Chondrocyte (in vitro differentiated cells): ENCODE measurements around the gene RTN1. TPM values are rescaled to one million over a fixed set of nuclear protein-coding genes. Genes with fewer than 3 reads are reported as not detected.

ENCODE experiments used
- DNase-seq: peaks from one replicate; pipeline ENCODE4 v3.0.0; 2021; ENCODE audit warnings: mixed read lengths, low spot score
- H3K27ac Mint-ChIP-seq: one replicate; pipeline ENCODE4 v1.8.0; 2021; ENCODE audit warnings: mild to moderate bottlenecking, moderate library complexity, mixed read lengths; ENCODE audit not compliant: unreplicated experiment
- H3K27me3 Mint-ChIP-seq: 2 replicates; pipeline ENCODE4 v1.8.0; 2021; ENCODE audit warnings: low read depth, mixed read lengths
- H3K36me3 Mint-ChIP-seq: 2 replicates; pipeline ENCODE4 v1.8.0; 2021; ENCODE audit warnings: low read depth, mixed read lengths
- H3K4me1 Mint-ChIP-seq: 2 replicates; pipeline ENCODE4 v1.8.0; 2021; ENCODE audit warnings: low read depth, mild to moderate bottlenecking, mixed read lengths
- H3K4me3 Mint-ChIP-seq: one replicate; pipeline ENCODE4 v1.8.0; 2021; ENCODE audit warnings: mild to moderate bottlenecking, moderate library complexity, mixed read lengths; ENCODE audit not compliant: unreplicated experiment
- H3K9me3 Mint-ChIP-seq: 2 replicates; pipeline ENCODE4 v1.8.0; 2021; ENCODE audit warnings: low read depth, mixed read lengths
- CTCF ChIP-seq: fragments of 200-600 bp; sonication (generic); IDR thresholded peaks from 2 replicates; pipeline ENCODE4 v1.5.0; 2021; ENCODE audit warnings: antibody characterized with exemption, mild to moderate bottlenecking, moderate library complexity
- total RNA-seq: library from RNA; stranded (reverse); gene quantifications from 3 replicates; pipeline ENCODE4 v1.2.1, GENCODE V29; 2021

RTN1 gene
- total RNA-seq, 1 donor from 2014 or later: 0.32 TPM

DNA sequence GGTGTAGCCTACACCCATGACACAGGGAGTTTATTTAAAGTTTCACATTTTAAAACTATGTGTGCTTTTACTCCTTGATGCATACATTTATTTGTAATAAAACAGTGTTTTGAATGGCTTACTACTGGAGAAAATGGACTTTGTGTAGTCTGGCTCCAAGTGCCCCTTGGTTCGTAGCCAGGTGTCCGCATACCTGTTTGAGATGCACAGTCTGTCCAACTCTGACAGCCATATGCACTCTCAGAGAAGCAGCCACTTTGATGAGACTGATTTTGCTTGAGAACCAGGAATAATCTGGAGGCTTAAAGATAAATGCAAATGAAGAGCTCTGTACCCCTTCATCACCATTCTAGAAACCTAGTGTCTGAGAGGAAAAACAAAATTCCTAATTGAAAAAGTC lies 24.0 kb downstream of the RTN1 start:
- H3K27ac Mint-ChIP-seq: no peak overlapping the region
- no peak overlapping the region for H3K4me3 Mint-ChIP-seq
- DNase-seq: no peak
- H3K4me1 Mint-ChIP-seq: no peaks in the 10 kb centered on the region
- no peaks in the 10 kb centered on the region for H3K36me3 Mint-ChIP-seq
- TF ChIP-seq CTCF: no peak
- no peaks in the 10 kb centered on the region for H3K9me3 Mint-ChIP-seq
- H3K27me3 Mint-ChIP-seq: peaks cover 22% of the 10 kb centered on the region

- Mint-ChIP-seq H3K27ac (no peak overlapping the region), H3K27me3 (peaks cover 22% of the 10 kb centered on the region), H3K4me3 (no peak overlapping the region), H3K36me3 (no peaks in the 10 kb centered on the region), H3K4me1 (no peaks in the 10 kb centered on the region), H3K9me3 (no peaks in the 10 kb centered on the region)
- no peak for TF ChIP-seq CTCF
- no peak for DNase-seq
These were observed 25.3 kb downstream of the RTN1 start for GRCh38 chr14:59845245-59845644.

DNA sequence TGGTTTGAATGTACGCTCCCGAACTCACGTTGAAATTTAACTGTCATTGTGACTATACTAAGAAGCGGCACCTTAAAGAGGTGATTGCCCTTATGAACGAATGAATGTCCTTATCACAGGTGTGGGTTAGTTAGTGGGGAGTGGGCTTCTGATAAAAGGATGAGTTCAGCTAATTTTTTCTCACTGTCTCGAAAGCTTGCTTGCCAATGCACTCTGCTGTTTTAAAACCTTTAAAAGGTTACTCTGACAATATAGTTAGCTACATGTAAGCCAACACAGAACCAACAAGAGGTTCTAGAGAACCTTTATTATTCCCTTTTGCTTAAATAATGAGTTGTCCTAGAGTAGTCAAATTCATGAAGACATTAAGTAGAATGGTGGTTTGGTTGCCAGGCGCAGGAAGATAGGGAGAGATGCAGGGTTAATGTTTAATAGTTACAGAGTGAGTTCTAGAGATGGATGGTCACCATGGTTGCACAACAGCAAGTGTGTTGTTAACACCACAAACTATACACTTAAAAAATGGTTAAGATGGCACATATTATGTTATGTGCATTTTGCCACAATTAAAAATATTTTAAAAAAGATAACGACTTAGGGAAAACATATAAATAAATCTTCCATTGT lies 26.3 kb downstream of the RTN1 start:
- TF ChIP-seq CTCF: no peak
- H3K27ac Mint-ChIP-seq: no peak overlapping the region
- peaks cover 26% of the 10 kb centered on the region for H3K27me3 Mint-ChIP-seq
- no peaks in the 10 kb centered on the region for H3K4me1 Mint-ChIP-seq
- no peaks in the 10 kb centered on the region for H3K36me3 Mint-ChIP-seq
- no peak for DNase-seq
- no peaks in the 10 kb centered on the region for H3K9me3 Mint-ChIP-seq
- no peak overlapping the region for H3K4me3 Mint-ChIP-seq

DNA sequence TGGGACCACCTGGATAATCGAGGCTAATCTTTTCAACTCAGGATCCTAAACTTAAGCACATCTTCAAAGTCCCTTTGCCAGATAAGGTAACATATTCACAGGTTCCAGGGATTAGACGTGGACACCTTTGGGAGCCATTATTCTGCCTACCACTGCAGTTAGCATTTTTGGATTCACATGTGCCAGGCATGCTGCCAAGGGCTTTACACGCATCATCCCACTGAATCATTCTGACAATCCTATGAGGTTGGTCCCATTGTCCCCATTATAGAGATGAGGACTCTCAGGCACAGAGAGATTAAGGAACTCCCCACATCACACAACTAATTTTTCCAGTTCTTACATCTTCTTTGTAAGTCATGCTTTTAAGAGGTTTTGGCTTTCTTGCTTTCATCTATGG lies 34.5 kb downstream of the RTN1 start:
- Mint-ChIP-seq H3K27ac (no peak overlapping the region), H3K36me3 (no peaks in the 10 kb centered on the region), H3K9me3 (no peaks in the 10 kb centered on the region), H3K4me3 (no peak overlapping the region), H3K27me3 (peaks cover 34% of the 10 kb centered on the region), H3K4me1 (no peaks in the 10 kb centered on the region)
- TF ChIP-seq CTCF: no peak
- DNase-seq: no peak

DNA sequence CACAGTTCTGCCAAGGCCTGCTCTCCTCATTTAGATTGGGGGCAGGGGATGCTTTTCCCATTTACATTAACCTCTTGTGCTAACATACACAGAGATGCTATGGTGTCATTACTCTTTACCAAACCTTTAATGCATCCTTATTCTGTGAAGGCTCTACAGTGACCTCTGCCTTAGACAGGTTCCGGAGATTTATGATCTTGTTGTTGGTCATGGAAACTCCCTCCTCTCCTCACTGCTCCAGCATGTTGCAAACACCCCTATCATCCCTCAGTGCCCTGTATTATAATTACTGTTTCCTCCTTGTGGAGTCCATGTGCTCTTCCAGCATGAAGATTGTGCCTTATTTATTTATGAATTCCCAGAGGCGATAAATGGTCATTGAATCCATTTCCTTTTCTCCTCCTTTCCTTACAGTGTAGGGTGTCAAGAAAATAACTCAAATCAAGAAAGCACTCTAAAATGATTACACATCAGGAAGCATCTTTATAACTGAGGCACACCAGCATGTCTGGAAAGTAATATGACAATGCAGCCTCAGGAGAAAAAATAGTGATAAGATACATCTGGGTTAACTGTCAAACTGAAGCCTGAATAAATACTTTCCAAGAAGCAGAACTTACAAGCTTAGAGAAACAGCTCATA lies 37.8 kb downstream of the RTN1 start:
- H3K4me1 Mint-ChIP-seq: peaks cover 17% of the 10 kb centered on the region
- no peak overlapping the region for H3K27ac Mint-ChIP-seq
- no peaks in the 10 kb centered on the region for H3K9me3 Mint-ChIP-seq
- H3K36me3 Mint-ChIP-seq: no peaks in the 10 kb centered on the region
- no peak for TF ChIP-seq CTCF
- H3K4me3 Mint-ChIP-seq: no peak overlapping the region
- no peak for DNase-seq
- peaks cover 23% of the 10 kb centered on the region for H3K27me3 Mint-ChIP-seq
